C1 segment of cervical spinal cord (tissue), 14 donors: ENCODE data around the gene SLC35F3.

Experiments used
- DNase-seq, 14 donors: peaks; one replicate each; lab custom pipeline; 2025; lab: John Stamatoyannopoulos, UW

The SLC35F3 gene

GRCh38 chr1:233912447-233912846 is 8.0 kb downstream of the SLC35F3 start:
- no peak for DNase-seq

GRCh38 chr1:233912909-233913308 is 8.4 kb downstream of the SLC35F3 start:
- no peak for DNase-seq

- DNase-seq, result no peak
Measured at GRCh38 chr1:233916706-233917105, 12.2 kb downstream of the SLC35F3 start.

GRCh38 chr1:233919786-233920185 is 15.3 kb downstream of the SLC35F3 start:
- DNase-seq, result no peak

- DNase-seq, result no peak
Measured at GRCh38 chr1:233928123-233928522, 23.6 kb downstream of the SLC35F3 start.

GRCh38 chr1:233933339-233933738 is 28.9 kb downstream of the SLC35F3 start:
- DNase-seq, result no peak

GRCh38 chr1:233935297-233935868 is 30.9 kb downstream of the SLC35F3 start:
- DNase-seq, result no peak

- DNase-seq, result no peak
Measured at GRCh38 chr1:233936422-233936821, 31.9 kb downstream of the SLC35F3 start.

GRCh38 chr1:233936842-233937241 is 32.4 kb downstream of the SLC35F3 start:
- DNase-seq, result no peak

GRCh38 chr1:233938476-233938875 is 34.0 kb downstream of the SLC35F3 start:
- no peak for DNase-seq

- DNase-seq, result no peak
Measured at GRCh38 chr1:233939451-233939850, 35.0 kb downstream of the SLC35F3 start.

GRCh38 chr1:233940908-233941307 is 36.4 kb downstream of the SLC35F3 start:
- DNase-seq, result no peak

- DNase-seq, result no peak
Measured at GRCh38 chr1:233944601-233945000, 40.1 kb downstream of the SLC35F3 start.

- DNase-seq, result no peak
Measured at GRCh38 chr1:233945573-233945972, 41.1 kb downstream of the SLC35F3 start.

- DNase-seq, result no peak
Measured at GRCh38 chr1:233945979-233946378, 41.5 kb downstream of the SLC35F3 start.

- no peak for DNase-seq
Measured at GRCh38 chr1:233946724-233947123, 42.2 kb downstream of the SLC35F3 start.

GRCh38 chr1:233951804-233952203 is 47.3 kb downstream of the SLC35F3 start:
- DNase-seq, result no peak

- DNase-seq, result no peak
Measured at GRCh38 chr1:233957691-233958090, 53.2 kb downstream of the SLC35F3 start.

GRCh38 chr1:233959102-233959501 is 54.6 kb downstream of the SLC35F3 start:
- no peak for DNase-seq

GRCh38 chr1:233959971-233960370 is 55.5 kb downstream of the SLC35F3 start:
- peak in 1 of 14 donors; percentile 78 for DNase-seq

GRCh38 chr1:233960386-233960785 is 55.9 kb downstream of the SLC35F3 start:
- peak in 1 of 14 donors; percentile 78 for DNase-seq

- DNase-seq, result no peak
Measured at GRCh38 chr1:233962878-233963277, 58.4 kb downstream of the SLC35F3 start.

- no peak for DNase-seq
Measured at GRCh38 chr1:233965856-233966255, 61.4 kb downstream of the SLC35F3 start.

- DNase-seq, result no peak
Measured at GRCh38 chr1:233971753-233972152, 67.3 kb downstream of the SLC35F3 start.
